Mammary epithelial cell (primary cell): ENCODE measurements around the gene N4BP2.
"Not testable (repeated sequence)": the region's sequence is repeated elsewhere in the genome, so short reads cannot be mapped to it uniquely, and the experiment has no call there.

Experiments used
- EZH2 ChIP-seq: IDR thresholded peaks from 2 replicates; pipeline ENCODE4 v1.6.1; 2012; ENCODE audit warnings: low read length, inconsistent platforms, borderline replicate concordance
- TF ChIP-seq, protein P1 (sequence below), 2 donors: IDR thresholded peaks in 1 of 2; conservative IDR thresholded peaks in 1 of 2; 2 replicates each; pipeline ENCODE4 v1.5.1; 2011 to 2012; ENCODE audit warnings: inconsistent platforms in 2 of 2, low read length in 2 of 2, mild to moderate bottlenecking in 2 of 2, control low read depth in 1 of 2, low read depth in 1 of 2; ENCODE audit not compliant: insufficient read depth in 1 of 2; ENCODE audit errors: extremely low read depth in 1 of 2

GRCh38 chr4:40136202-40136601, 79.6 kb downstream of the N4BP2 start:
- TF ChIP-seq, protein P1, sequence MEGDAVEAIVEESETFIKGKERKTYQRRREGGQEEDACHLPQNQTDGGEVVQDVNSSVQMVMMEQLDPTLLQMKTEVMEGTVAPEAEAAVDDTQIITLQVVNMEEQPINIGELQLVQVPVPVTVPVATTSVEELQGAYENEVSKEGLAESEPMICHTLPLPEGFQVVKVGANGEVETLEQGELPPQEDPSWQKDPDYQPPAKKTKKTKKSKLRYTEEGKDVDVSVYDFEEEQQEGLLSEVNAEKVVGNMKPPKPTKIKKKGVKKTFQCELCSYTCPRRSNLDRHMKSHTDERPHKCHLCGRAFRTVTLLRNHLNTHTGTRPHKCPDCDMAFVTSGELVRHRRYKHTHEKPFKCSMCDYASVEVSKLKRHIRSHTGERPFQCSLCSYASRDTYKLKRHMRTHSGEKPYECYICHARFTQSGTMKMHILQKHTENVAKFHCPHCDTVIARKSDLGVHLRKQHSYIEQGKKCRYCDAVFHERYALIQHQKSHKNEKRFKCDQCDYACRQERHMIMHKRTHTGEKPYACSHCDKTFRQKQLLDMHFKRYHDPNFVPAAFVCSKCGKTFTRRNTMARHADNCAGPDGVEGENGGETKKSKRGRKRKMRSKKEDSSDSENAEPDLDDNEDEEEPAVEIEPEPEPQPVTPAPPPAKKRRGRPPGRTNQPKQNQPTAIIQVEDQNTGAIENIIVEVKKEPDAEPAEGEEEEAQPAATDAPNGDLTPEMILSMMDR (conservative IDR thresholded peaks at IDR 0.05 in 1 of 2, IDR thresholded peaks at IDR 0.05 in 1 of 2; ENCODE audit: extremely low read depth in 1 of 2, insufficient read depth in 1 of 2, low read depth in 1 of 2, low read length in 2 of 2) = not testable (repeated sequence)
- not testable (repeated sequence) for TF ChIP-seq EZH2
